Right ventricle myocardium inferior (tissue), 1 donor: ENCODE results near the gene SMG7. TPM values are rescaled to one million over a fixed set of nuclear protein-coding genes. Genes with fewer than 3 reads are reported as not detected.
"Not testable (repeated sequence)": the region's sequence is repeated elsewhere in the genome, so short reads cannot be mapped to it uniquely, and the experiment has no call there.

Experiments
- ATAC-seq: fragments of 200-7000 bp; cut with Tn5 transposase; one replicate; pipeline ENCODE4 v1.9.1; 2020; ENCODE audit warnings: mild to moderate bottlenecking, moderate library complexity
- DNase-seq: peaks from one replicate; pipeline ENCODE4 v3.0.0; 2021; ENCODE audit errors: missing footprints
- intact Hi-C: fragments of 100-400 bp; cut with DNase I; formaldehyde crosslinking; loops from one replicate; pipeline ENCODE4 v1.11.0; 2022
- long read RNA-seq: library from polyadenylated mRNA; unstranded; transcript quantifications from one replicate; pipeline ENCODE4 v2.0.0, GENCODE V29; 2021
- total RNA-seq: library from RNA; stranded (reverse); fragmentation: NEBNext Ultra II Directional; extraction: Animal tissue kit (Norgen Biotek cat#: 25700); gene quantifications from one replicate; pipeline ENCODE4 v1.2.1, GENCODE V29; 2021
- donor health status: DM: no; HTN: yes; CAD: no; lungs with severe emphysema.

The SMG7 gene, protein sequence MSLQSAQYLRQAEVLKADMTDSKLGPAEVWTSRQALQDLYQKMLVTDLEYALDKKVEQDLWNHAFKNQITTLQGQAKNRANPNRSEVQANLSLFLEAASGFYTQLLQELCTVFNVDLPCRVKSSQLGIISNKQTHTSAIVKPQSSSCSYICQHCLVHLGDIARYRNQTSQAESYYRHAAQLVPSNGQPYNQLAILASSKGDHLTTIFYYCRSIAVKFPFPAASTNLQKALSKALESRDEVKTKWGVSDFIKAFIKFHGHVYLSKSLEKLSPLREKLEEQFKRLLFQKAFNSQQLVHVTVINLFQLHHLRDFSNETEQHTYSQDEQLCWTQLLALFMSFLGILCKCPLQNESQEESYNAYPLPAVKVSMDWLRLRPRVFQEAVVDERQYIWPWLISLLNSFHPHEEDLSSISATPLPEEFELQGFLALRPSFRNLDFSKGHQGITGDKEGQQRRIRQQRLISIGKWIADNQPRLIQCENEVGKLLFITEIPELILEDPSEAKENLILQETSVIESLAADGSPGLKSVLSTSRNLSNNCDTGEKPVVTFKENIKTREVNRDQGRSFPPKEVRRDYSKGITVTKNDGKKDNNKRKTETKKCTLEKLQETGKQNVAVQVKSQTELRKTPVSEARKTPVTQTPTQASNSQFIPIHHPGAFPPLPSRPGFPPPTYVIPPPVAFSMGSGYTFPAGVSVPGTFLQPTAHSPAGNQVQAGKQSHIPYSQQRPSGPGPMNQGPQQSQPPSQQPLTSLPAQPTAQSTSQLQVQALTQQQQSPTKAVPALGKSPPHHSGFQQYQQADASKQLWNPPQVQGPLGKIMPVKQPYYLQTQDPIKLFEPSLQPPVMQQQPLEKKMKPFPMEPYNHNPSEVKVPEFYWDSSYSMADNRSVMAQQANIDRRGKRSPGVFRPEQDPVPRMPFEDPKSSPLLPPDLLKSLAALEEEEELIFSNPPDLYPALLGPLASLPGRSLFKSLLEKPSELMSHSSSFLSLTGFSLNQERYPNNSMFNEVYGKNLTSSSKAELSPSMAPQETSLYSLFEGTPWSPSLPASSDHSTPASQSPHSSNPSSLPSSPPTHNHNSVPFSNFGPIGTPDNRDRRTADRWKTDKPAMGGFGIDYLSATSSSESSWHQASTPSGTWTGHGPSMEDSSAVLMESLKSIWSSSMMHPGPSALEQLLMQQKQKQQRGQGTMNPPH
- total RNA-seq, result 45.5 TPM
- long read RNA-seq, partial matches to known transcripts, result 6 of 6 reads
- long read RNA-seq, other reads (novel, unspliced or antisense), result 0 of 6 reads

DNA sequence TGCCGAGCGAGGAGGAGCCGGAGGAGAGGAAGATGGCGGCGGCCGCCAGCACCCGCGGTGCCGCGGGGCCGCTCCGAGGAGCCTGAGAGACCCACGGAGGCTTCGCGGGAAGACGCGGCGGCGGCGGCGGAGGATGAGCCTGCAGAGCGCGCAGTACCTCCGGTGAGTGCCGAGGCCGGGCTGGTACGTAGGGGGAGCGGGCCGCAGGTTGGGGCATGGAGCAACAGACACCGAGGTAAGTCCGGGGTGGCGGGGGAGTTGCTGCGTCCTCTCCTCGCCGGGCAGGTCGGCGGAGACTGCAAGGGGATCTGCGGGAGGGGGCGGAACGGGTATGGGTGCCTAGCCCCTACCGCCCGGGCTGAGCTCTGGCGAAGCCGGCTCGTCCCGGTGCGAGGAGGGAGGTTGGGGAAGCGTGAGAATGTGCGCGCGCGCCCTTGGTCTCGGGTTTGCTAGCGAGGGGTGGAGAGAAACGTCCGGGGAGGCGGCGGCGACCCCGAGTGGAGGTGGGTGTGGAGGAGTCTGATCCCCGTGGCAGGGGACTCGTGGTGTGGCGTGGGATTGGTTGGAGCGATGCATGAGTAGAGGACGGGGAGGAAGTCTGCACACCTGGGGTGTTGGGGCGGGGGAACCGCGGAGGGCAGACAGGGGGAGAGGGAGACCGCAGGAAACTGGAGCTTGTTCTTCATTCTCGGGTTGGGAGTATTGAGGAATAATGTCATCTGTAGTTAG, at the start of gene SMG7:
Gene SMG7, plus strand, starts transcription at position 12 of the 729 bp plus-strand sequence. Its CDS starts 122 bp downstream, at position 134.
- peak; percentile 84 for DNase-seq
- intact Hi-C loops, result loop anchor here (1.0 to 10.0 kb wide), 3 partner anchors 150 to 432 kb away; partner anchors contain the start of gene ARPC5
- ATAC-seq, result no peak

- DNase-seq, result no peak
- intact Hi-C loops, result no loop called here
- ATAC-seq, result no peak
These were observed 48.8 kb upstream of the SMG7 start for GRCh38 chr1:183423541-183423940.

GRCh38 chr1:183424691-183425090, 47.6 kb upstream of the SMG7 start:
- ATAC-seq (no peak), DNase-seq (no peak)
- intact Hi-C loops, result no loop called here

GRCh38 chr1:183427591-183427990, 44.7 kb upstream of the SMG7 start:
- ATAC-seq, DNase-seq: not testable (repeated sequence)

GRCh38 chr1:183431840-183432547, 40.3 kb upstream of the SMG7 start:
- no peak for ATAC-seq
- no peak for DNase-seq
- intact Hi-C loops, result no loop called here

More at GRCh38 chr1:183427591-183427990, 44.7 kb upstream of the SMG7 start:
- intact Hi-C loops, result not testable (repeated sequence)

GRCh38 chr1:183432548-183432875, 39.8 kb upstream of the SMG7 start:
- ATAC-seq (no peak), DNase-seq (peak; percentile 11)
- intact Hi-C loops, result no loop called here

DNA sequence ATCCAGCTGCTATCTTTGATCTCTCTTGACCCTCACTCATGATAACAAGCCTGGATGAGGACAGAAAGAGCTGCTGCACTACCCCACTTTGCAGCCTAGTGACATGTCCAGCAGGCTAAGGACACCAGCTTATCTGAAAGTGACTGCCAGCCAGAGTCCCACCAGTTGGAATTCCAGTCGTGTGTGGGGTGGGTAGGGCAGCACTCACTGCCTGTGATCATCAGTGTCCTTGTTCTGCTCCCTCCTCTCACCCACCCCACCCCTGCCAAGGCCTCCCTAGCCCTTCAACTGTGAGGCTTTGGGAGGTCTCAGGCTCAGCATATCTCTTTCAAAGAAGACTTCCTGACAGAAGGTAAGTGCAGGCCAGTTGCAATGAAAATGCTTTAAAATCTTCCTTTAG, 38.6 kb upstream of the SMG7 start:
- DNase-seq, result no peak
- intact Hi-C loops, result no loop called here
- ATAC-seq, result peak; percentile 56

DNA sequence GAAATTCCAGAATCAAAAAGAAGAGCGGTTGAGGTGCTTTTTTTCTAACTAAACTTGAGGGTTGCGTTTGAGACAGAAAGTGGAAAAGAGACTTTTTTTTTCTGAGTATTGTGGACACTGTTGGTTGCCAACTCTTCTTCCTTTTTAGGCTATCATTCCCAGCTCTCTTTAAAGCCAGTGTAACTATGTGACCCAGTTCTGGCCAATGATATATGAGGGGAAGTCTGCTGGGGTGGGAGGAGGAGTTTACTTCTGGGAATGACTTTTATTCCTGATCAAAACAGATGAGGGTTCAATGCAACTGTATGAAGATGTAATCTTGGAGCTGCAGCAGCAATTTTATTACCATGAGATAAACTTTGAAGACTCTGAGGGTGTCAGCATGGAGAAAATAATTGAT, 36.8 kb upstream of the SMG7 start:
- intact Hi-C loops, result no loop called here
- ATAC-seq (no peak), DNase-seq (no peak)

GRCh38 chr1:183438060-183438459, 34.2 kb upstream of the SMG7 start:
- DNase-seq (no peak), ATAC-seq (no peak)
- intact Hi-C loops, result no loop called here

DNA sequence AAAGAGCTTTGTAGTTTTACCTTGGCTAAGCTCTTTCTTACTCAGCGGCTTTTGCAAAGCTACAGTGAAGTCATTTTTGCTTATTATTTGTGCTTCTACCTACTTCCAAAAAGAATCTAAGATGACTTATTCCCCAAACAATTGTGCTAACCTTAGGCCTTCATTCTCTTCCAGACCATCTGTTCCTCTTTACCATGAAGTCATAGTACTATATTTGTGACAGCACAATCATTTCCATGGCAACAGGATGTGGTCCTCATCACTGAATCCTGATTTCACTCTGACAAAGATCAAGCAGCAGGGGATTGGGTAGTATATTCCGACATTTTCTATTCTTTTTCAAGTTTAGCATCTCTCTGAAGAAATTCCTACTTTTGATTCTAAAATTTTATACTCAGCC, 29.3 kb upstream of the SMG7 start:
- ATAC-seq (no peak), DNase-seq (no peak)
- intact Hi-C loops, result no loop called here

- DNase-seq (no peak), ATAC-seq (no peak)
- intact Hi-C loops, result no loop called here
These were observed 28.8 kb upstream of the SMG7 start for GRCh38 chr1:183443466-183443865.

DNA sequence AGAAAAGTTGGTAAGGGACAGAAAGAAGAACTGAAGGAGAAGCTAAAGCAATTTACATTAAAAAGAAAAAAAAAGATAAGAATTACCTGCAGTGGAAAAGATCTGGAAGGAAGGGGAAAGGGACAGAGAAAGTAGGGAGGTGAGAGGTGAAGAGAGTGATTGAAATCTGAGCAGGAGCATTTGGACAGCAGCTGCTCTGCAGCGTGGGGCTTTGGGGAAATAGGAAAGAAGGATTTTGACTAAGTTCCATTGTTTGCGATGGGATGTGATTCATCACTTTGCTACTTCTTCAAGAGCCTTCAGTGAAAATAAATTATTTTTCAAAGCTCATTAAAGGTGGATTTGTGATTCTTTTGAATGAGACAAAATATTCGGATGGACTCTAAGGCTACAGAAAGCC, 28.1 kb upstream of the SMG7 start:
- DNase-seq, result no peak
- intact Hi-C loops, result no loop called here
- ATAC-seq, result no peak

DNA sequence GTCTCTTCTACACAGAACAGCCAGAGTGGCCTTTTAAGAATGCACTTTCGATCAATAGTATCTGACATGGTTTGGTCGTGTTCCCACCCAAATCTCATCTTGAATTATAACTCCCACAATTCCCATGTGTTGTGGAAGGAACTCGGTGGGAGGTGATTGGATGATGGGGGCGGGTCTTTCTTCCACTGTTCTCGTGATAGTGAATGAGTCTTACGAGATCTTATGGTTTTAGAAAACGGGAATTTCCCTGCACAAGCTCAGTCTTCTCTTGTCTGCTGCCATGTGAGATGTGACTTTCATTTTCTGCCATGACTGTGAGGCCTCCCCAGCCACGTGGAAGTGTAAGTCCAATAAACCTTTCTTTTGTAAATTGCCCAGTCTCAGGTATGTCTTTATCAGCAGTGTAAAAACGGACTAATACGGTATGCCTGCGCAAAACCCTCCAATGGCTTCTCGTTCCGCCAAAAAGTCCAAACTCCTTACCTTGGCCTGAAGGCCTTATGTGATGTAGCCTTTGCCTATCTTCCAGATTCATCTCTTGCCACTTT, 23.0 kb upstream of the SMG7 start:
- intact Hi-C loops, result no loop called here
- ATAC-seq, result no peak
- no peak for DNase-seq

- intact Hi-C loops, result no loop called here
- DNase-seq (no peak), ATAC-seq (no peak)
These were observed 22.2 kb upstream of the SMG7 start for GRCh38 chr1:183450093-183450492.

GRCh38 chr1:183454377-183454776, 17.9 kb upstream of the SMG7 start:
- no peak for ATAC-seq
- intact Hi-C loops, result no loop called here
- DNase-seq, result no peak

DNA sequence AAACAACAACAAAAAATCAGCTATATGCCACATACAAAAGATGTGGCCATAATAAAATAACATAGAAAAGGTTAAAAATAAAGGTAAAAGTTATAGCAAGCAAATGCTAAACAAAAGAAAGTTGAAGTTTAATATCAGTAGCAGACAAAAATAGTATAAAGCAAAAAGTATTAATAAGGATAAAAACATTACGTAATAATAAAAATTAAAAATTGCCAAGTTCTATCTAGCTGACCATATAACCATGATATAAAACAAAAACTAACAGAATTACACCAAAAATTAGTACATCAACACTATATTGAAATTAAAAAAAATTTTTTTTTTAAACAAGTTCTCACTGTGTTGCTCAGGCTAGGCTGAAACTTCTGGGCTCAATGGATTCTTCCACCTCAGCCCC, 15.5 kb upstream of the SMG7 start:
- ATAC-seq (no peak), DNase-seq (no peak)
- intact Hi-C loops, result no loop called here

DNA sequence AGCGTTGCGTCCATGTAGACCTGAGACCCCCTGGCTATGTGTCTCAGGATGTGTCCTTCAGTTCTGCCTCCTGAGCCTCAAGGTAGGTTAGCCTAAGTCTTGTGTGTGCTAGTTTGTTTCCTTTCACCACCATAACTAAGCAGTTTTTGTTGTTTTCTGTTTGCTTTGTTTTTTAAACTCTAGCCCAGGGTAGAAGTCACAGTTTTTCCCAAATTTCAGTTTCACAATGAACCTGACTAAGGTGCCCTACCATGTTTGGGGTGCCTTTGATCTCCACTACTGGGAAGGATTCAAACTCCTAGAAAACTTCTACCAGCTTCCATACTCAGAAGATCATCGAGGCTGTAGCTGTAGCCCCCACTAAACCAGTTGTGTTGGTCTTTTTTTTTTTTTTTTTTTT, 14.8 kb upstream of the SMG7 start:
- ATAC-seq (no peak), DNase-seq (no peak)
- intact Hi-C loops, result no loop called here

- DNase-seq, result no peak
- intact Hi-C loops, result no loop called here
- ATAC-seq, result no peak
These were observed 11.7 kb upstream of the SMG7 start for GRCh38 chr1:183460596-183460995.
